Stimulated activated CD4-positive, alpha-beta T cell treated with anti-CD3 and anti-CD28 coated beads, Interleukin-1b, Interleukin-23, amount 100 ng/mL, for 4 hours (primary cell): ENCODE data around the gene DPP7.

Experiments used
- DNase-seq, 2 donors: peaks; one replicate each; pipeline ENCODE4 v3.0.0-alpha.2; 2020; ENCODE audit warnings: low read depth in 2 of 2

DPP7 gene

DNA sequence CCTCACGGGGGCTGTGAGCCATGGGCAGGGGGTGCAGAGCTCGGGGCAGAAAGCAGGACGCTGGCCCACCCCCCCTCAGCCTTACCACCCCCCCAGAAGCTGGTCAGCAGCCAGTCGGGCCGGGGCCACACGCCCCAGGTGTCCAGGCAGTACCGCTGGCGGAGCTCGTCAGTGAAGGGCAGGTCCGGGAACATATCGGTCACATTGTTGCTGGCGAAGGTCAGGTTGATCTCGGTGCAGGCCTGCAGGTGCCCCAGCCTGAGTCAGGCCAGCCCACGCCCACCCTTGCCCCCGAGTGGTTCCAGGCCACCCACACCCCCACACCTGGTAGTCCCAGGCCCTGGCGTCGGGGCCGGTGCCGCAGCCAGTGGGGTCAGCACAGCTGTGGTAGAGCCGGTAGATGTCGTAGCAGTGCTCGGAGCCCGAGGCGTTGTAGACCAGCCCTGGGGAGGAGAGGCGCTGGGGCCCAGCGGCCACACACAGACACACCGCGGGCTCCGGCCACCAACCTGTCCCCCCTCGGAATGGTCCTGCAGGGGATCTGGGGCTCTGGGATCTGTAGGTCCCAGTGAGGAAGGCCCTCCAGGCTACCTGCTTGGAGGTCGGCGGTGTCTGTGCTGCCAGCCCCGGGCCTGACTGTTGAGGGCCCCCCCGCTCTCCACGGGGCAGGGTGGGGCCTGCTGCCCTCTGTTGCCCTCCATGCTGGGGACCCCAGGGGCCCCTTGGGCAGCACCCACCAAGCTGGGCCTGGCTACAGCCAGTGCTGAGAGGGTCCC, 2.6 kb downstream of the DPP7 start:
- DNase-seq: no peak

DNA sequence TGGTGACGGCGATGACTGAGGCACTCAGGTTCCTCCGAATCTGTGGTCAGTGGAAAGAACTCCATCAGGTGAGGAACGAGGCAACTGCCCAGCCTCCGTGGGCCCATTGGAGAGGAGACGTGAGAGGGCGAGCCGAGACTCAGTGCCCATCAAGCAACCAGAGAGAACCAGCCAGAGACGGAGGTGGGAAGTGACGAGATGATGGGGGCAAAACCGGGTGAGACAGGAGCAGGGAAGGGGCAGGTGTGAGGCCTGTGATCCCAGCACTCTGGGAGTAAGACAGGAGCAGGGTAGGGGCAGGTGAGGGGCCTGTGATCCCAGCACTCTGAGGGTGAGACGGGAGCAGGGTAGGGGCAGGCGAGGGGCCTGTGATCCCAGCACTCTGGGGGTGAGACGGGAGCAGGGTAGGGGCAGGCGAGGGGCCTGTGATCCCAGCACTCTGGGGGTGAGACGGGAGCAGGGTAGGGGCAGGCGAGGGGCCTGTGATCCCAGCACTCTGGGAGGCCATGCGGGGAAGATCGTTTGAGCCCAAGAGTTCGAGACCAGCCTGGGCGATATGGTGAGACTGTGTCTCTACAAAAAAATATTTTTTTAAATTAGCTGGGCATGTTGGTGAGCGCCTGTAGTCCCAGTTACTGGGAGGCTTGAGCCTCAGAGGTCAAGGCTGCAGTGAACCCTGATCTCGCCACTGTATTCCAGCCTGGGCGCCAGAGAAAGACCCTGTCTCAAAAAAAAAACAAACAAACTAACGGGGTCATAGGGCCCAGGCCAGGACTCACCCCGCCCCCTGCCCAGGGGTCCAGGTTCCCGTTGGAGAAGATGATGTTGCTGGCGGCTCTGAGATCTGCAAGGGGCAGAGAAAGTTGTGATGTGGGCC, 3.4 kb downstream of the DPP7 start:
- DNase-seq: no peak

DNA sequence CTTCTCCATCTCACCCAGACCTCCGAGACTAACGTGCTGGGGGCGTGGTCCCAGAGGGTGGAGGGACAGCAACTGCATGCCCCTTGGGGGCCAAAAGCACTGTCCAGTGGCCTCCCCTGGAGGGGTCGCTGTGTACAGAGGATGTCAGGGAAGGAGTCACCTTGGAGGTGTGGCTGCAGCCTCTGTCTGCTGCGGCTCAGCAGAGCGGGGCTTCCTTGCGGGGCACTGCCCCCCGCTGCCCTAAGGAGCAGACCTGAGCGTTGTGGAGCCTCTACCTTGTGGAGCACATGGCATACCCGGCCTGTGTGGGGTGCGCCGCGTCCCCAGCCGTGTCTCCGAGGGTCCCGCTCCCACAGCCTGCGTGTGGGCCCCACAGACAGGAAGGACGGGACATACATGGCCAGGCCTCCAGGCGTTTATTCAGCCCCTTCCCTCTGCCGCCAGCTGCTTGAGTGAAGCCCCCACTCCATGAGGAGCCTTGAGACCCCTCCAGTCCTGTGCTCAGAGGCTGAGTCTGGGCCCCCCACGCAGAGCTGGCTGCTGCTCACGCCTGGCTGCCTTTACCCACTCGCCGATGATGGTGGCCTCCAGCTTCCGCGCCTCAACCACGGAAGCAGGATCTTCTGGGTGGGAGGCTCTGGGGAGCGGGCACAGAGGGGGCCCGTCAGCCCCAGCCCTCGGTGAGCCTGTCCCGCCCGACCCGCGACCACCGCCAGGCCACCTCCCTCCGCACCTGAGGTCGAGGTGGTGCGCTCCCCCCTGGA, 4.2 kb downstream of the DPP7 start:
- DNase-seq: no peak

DNA sequence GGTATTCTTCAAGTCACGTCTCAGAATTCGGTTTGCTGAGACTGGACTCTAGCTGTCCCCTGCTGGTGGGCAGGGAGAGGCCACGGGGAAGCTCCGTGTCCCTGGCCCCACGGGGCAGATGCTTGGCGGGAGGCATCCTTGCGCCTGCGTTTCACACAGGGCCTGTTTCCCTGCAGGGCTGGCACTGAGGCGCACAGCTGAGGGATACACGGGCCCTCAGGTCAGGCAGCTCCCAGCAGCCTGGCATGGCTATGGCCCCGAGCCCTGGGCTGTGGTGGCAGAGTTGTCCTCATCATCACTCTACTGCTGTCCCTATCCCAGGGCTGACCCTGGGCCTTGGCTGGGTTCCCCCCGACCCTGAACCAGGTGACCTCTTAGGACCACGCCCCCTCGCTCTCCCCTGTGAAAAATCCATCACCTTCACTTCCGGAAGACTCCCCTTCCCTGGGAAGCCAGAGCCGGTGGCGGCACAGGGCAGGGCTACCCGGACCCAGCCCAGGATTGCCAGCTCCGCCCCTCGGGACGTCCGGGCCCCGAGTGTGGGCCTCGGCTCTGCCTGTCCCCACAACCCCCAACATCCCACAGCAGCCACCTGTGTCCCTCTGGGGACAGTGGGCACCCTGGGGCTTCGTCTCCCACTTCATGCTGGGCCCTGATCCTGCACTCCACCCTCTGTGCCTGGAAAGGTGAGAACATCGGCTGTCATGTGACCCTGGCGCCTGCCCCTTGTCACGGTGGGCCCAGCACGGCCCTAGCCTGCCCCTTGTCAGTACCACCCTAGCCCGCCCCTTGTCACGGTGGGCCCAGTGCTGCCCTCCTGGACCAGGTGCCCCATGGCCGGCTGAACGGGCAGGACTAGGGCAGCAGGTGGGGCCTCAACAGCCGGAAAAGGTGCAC, 5.0 kb downstream of the DPP7 start:
- no peak for DNase-seq

DNA sequence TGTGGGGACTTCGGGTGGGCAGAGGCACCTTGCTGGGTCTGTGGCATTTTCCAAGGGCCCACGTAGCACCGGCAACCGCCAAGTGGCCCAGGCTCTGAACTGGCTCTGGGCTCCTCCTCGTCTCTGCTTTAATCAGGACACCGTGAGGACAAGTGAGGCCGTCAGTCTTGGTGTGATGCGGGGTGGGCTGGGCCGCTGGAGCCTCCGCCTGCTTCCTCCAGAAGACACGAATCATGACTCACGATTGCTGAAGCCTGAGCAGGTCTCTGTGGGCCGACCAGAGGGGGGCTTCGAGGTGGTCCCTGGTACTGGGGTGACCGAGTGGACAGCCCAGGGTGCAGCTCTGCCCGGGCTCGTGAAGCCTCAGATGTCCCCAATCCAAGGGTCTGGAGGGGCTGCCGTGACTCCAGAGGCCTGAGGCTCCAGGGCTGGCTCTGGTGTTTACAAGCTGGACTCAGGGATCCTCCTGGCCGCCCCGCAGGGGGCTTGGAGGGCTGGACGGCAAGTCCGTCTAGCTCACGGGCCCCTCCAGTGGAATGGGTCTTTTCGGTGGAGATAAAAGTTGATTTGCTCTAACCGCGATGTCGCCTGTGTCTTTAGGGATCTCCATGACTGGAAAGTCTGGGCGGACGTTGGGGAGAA, 5.8 kb downstream of the DPP7 start:
- DNase-seq: no peak

DNA sequence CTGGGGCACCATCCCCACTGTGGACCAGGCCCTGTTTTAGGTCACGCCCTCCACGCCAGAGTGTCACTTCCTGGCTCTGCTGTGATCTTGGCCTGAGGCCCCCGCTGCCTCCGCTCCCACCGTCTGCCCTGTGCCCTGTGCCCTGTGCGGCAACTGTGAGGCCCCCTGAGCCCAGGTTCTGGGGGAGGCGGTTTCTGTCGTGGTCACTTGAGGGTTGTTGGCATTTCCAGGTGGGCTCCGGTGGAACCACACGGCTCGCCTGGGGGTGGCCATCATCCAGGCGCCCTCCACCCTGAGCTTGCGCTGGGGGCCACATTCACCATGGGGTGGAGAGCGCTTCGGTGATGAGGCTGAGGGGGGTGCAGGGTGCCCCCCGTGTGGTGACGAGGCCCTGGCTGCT, 6.6 kb downstream of the DPP7 start:
- DNase-seq: no peak

DNA sequence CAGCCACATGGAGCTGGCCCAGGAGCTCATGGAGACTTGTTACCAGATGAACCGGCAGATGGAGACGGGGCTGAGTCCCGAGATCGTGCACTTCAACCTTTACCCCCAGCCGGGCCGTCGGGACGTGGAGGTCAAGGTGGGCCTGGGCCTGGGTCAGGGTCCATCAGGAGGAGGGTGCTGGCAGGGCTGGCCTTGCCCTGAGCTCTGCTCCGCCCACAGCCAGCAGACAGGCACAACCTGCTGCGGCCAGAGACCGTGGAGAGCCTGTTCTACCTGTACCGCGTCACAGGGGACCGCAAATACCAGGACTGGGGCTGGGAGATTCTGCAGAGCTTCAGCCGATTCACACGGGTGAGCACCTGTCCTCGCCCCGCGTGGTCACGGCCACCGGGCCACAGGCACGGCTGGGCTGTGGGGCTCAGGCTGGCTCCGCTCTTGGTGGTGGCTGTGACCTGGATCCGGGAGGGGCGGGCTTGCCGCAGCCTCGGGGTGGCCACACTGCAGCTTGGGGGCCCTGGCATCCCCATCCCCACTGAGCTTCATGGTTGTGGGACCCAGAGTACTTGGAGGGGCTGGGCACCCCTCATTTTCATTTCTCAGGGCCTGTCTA, 7.1 kb downstream of the DPP7 start:
- no peak for DNase-seq

DNA sequence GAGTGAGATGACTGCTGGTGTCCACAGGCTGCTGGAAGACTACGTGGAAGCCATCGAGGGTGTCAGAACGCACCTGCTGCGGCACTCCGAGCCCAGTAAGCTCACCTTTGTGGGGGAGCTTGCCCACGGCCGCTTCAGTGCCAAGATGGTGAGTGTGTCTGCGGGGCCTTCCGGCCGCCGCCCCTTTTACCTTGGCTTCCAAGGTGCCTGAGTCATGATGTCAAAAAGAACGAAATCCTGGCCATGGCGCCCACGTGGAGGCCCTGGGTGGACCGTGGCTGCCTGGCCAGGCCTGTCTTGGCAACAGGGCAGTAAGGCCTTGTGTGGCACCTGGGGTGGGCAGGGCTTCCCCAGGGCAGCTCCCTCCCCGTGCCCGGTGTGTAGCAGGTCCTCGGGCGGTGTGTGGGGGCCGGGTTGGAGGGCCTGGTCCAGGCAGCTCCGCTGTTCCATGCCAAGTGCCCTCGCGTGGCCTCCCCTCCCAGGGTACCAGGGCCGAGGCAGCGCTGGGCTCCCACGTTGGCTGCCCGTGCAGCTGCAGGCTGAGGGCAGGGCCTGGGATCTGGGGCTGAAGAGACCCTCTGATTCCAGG, 7.8 kb downstream of the DPP7 start:
- no peak for DNase-seq

DNA sequence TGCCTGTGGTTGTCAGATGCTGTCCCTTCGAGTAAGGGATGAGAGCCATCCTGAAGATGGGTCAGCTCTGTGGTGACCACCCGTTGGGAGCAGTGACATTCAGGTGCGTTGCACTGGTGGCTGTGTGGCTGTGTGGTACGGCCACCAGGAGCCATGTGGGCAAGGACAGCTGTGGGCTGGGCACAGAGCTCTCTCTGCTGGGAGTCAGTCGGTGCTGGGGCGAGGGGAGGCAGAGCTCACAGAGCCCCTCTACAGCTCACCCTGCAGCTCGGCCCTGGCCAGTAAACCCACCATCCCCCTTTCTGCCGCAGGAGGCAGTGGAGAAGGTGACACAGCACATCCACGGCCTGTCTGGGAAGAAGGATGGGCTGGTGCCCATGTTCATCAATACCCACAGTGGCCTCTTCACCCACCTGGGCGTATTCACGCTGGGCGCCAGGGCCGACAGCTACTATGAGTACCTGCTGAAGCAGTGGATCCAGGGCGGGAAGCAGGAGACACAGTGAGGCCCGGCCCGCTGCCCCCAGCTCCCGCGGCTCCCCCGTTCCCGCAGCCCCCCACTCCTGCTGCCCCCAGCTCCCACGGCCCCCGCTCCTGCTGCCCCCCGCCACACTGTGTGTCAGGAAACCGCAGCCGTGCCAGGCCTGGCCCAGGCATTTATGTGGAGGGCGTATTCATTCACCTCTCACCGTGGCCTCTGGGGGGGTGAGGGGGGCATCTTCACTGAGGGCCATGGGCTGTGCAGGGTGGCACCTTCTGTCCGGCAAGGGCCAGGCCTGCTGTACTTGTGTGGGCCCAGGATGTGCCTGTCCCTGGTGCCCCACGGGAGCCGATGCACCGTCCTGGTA, 8.5 kb downstream of the DPP7 start:
- DNase-seq: no peak

DNA sequence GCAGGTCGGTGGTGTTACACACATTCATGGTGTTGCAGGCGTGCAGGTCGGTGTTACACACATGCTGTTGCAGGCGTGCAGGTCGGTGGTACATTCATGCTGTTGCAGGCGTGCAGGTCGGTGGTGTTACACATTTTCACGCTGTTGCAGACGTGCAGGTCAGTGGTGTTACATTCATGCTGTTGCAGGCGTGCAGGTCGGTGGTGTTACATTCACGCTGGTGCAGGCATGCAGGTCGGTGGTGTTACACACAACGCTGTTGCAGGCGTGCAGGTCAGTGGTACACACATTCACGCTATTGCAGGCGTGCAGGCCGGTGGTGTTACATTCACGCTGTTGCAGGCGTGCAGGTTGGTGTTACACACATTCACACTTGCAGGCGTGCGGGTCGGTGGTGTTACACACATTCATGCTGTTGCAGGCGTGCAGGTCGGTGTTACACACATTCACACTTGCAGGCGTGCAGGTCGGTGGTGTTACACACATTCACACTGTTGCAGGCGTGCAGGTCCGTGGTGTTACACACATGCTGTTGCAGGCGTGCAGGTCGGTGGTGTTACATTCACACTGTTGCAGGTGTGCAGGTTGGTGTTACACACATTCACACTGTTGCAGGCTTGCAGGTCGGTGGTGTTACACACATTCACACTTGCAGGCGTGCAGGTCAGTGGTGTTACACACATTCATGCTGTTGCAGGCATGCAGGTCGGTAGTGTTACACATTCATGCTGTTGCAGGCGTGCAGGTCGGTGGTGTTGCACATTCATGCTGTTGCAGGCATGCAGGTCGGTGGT, 11.1 kb downstream of the DPP7 start:
- no peak for DNase-seq

DNA sequence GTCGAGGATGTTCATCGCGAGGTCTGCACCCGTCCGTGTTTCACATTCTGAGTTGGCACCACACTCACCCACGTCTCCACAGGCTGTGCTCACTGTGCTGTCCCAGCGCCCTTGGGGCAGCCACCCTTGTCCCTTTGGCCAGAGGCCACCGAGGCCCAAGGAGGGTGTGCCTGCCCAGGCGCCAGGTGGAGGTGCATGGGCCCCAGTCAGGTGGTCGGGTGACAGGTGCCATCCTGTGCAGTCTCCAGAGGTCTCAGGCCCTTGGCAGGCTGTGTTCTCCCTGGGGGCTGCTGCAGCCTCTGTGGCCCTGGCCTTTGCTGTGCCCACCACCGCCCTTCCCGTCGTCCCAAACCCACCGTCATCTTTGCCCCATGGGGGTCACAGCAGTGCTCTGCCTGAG, 15.3 kb downstream of the DPP7 start:
- no peak for DNase-seq

DNA sequence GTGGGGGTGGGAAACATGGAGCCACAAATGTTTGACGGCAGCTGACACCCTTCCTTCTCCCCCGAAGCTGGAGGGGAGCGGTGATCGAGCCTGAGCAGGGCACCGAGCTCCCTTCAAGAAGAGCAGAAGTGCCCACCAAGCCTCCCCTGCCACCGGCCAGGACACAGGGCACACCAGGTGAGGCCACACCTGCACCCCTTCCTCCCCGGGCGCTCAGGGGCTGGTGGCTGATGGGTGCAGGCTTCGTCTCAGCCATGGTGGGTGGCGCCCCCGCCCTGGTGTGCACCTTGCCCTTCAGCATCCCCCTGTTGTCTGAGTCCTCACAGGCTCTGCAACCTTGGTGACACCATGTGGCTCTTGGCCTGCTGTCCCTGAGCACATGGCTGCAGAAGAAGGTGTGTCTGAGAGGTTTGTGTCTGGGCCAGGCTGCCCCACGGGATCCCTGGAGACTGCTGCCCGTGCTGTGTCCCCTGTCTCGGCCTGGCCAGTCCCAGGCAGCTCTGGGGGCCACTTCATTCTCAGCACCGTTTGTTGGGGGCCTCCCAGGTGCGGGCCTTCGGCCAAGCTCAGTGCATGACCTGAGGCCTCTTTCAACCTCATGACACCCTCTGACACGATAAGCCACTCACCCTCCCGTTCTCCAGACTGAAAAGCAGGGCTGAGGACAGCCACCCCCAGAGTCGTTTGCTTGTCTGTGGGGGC, 16.6 kb downstream of the DPP7 start:
- DNase-seq: no peak

DNA sequence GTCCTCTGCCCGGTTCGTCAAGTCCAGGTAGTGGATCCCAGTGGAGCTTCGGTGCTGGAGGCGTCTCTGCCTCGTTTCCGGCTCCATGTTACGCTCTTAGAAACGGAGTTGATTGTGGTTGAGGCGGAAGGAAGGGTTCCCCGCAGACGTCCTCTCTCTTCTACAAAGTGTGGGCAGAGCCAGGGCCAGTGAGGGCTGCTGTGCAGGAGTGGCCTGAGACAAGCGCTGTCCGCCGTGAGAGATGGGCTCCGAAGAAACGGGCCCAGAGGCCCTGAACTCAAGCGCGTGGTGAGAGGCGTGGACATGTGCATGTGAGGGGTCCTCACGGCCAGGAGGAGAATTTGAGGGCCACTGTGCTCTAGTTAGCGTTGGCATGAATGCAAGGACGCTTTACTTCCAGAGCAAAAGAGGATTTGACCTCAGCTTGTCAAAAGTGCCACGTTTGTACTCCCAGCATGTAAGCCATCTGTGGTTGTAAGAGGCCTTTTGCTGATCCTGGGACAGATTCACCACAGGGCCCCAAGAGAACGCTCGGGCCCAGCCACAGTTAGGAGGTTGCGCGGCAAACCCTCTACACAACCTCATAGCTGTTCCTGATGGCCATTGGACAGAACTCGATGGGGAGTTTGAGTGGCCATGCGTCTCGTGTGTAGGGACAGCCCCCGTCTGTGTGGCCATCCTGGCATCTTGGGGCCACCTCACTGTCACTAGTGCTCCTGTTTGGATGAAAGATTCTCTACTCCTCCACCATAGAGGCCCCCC, 17.6 kb downstream of the DPP7 start:
- DNase-seq: no peak

DNA sequence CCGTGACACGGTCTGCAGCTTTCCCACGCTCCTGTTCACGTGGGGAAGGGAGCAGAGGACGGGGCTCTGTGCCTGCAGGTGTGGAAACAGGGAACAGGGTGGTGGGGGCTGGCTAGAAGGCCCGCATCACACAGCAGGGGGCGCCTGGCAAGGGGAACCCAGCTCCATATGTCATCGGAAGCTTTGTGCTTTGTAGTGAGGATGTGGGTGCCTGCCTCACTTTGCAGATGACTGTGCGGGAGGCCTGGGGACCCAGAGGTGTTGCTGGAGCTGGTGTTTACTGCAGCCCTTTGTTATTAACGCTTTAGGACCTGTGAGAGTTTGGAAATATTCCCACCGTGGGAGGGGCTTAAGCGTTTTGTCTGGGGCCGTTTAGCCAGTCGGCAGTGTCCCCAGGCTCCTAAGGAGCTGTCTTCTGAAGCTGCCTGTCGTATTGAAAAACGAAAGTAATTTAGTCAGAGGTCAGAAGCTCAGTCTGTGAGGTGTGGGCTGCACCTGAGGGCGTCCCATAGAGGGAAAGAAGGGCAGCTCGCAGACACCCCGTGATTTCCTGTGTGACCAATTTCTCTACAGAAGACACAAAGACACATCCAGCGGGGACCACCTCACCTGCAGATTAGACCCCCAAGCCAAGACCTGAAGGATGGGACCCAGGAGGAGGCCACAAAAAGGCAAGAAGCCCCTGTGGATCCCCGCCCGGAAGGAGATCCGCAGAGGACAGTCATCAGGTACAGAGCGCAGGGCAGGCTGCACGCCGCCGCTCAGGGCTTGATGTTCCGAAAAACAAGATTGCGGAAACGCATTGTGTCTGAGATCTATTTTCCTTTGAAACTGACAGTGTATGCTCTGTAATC, 18.6 kb downstream of the DPP7 start:
- DNase-seq: peak; percentile 76 to 79

DNA sequence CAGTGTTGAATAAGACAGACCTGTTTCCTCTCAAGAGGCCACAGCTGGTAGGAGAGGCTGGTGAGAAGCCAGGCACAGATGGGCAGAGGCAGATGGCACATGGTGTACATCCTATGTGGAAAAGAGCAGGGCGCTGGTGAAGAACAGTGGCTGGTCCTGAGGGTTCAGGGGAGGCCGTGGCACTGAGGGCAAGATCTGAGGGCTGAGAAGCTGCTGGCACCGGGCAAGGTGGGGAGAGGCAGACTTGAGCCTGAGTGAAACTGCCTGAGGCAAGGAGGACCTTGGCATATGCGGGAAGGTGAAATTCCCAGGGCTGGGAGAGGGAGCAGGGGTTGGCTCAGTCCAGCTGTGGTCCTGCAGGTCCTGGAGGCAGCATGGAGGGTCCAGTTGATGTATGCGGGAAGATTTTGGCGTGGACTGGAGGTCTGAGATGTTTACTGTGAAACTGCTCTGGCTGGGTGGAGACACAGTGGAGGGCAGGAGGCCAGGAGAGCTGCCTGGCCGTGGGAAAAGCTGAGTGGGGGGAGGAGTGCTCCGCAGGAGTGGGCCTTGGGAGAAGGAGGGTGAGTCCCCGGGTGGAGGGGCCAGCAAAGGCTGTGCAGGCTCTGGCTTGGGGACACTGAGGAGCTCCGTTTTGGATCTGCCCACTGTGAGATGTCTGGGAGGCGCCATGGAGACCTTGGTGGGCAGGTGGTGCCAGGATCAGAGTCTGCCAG, 25.1 kb downstream of the DPP7 start:
- DNase-seq: no peak
